Measurements from ENCODE around the gene SPINT1.

The SPINT1 gene

DNA sequence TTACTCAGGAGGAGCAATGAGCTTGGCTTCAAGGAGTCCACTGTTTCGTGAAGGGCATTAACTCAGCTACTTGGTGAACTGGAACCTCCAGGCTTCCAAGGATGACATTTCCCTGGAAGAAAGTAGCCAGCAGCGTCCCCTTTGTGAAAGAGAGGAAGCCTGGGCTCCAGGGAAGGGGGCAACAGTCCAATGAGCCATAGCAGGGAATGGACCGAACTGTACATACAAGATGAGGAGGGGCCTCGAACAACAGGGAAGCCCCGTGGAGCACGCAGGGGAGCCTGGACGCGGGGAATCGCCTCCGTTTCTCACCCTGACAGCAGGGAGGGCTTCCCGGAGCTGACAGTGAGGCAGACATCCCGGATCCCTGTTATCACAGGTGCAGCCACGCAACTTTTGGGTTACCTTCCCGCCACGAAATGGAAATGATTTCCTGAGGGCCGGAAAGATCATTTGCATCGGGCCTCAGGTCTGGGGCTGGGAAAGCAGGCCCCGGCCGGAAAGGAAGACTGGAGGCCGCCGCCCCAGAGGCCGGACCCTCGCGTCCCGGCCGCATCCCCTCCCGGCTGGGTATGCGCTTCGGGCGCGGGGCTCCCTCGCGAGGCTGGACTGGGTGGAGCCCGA is 475 bp upstream of the SPINT1 start:
- TF ChIP-seq GATA3 (IDR thresholded peaks at IDR 0.05; ENCODE audit: low read depth, low read length) (no peak), GATA2 (IDR thresholded peaks at IDR 0.05; ENCODE audit: low read depth, low read length) (no peak)

DNA sequence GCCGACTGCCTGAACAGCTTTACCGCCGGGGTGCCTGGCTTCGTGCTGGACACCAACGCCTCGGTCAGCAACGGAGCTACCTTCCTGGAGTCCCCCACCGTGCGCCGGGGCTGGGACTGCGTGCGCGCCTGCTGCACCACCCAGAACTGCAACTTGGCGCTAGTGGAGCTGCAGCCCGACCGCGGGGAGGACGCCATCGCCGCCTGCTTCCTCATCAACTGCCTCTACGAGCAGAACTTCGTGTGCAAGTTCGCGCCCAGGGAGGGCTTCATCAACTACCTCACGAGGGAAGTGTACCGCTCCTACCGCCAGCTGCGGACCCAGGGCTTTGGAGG is 815 bp downstream of the SPINT1 start:
- TF ChIP-seq GATA2 (IDR thresholded peaks at IDR 0.05; ENCODE audit: low read depth, low read length) (no peak), GATA3 (IDR thresholded peaks at IDR 0.05; ENCODE audit: low read depth, low read length) (no peak)

DNA sequence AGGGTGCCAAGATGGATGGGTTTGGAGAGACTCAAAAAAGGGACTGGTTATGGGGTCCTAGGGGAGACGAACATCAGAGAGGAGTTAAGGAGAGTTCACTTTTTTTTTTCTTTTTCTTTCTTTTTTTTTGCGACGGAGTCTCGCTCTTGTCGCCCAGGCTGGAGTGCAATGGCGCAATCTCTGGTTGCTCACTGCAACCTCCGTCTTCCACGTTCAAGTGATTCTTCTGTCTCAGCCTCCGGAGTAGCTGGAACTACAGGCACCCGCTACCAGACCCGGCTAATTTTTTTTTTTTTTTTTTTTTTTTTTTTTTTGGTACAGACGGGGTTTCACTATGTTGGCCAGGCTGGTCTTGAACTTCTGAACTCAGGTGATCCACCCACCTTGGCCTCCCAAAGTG is 1.2 kb downstream of the SPINT1 start:
- TF ChIP-seq GATA3 (IDR thresholded peaks at IDR 0.05; ENCODE audit: low read depth, low read length) = no peak

GRCh38 chr15:40845511-40846284 is 1.9 kb downstream of the SPINT1 start:
- TF ChIP-seq GATA3 (IDR thresholded peaks at IDR 0.05; ENCODE audit: low read depth, low read length) = no peak
- TF ChIP-seq GATA2 (IDR thresholded peaks at IDR 0.05; ENCODE audit: low read depth, low read length) = no peak

- TF ChIP-seq GATA3 (IDR thresholded peaks at IDR 0.05; ENCODE audit: low read depth, low read length) (no peak), GATA2 (IDR thresholded peaks at IDR 0.05; ENCODE audit: low read depth, low read length) (no peak)
These were observed 3.0 kb downstream of the SPINT1 start for GRCh38 chr15:40846841-40847222.

DNA sequence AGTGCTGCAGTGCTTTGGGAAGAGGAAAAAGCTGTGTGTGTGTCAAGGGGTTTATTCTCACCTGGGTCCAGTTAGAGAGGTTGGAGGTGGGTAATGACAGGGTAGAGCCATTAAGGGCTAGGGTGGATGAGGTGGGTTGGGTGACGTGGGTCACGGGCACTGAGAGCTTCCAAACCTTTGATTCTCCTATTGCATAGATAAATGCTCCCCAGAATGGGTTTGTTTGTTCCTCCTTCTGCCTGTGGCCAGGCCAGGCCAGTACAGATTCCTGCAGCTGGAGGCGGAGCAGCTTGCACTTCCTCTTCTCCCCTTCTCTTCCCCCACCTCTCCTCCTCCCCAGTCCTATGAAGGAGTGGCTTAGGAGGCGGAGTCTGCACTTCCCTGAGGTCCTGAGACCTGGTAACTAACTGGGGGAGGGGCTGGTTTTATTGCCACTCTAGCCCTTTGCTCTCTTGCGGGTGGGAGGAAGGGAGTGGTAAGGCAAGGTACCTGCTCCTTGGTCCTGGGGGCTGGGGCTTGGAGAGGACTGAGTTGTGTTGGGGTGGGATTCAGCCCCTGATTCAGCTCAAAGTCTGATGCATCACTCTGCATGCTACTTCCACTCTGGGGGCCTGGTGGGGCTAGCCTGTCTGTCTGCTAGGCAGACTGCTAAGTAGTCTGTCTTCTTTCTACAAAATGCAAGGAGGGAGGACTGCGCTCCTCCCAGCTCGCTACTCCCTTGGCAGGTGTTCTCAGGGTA is 3.5 kb downstream of the SPINT1 start:
- no peak for TF ChIP-seq GATA3 (IDR thresholded peaks at IDR 0.05; ENCODE audit: low read depth, low read length)
- no peak for TF ChIP-seq GATA2 (IDR thresholded peaks at IDR 0.05; ENCODE audit: low read depth, low read length)

DNA sequence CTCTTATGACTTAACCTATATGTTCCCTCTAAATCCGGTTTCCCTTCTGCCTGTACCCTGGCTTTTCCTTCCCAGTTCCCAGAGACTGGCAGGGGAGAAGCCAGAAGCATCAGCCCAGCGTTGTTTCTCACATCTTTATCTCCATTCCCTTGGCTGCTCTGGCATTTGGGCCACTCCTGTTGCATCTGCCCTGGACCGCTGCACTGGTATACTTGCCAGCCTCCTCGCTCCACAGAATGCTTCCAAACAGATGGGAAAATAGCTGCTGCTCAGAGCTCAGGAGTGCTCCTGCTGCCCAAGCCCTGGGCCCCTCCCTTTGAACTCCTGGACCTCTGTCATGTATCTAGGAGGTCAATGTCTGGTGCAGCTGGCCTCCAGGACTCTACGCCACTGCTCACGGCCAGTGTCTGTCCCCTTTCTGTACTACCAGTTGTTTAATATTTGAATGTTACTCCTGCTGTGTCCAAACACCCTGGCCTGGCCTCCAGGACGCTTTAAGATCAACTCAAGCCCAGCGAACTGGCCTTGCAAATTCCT is 6.8 kb downstream of the SPINT1 start:
- TF ChIP-seq GATA3 (IDR thresholded peaks at IDR 0.05; ENCODE audit: low read depth, low read length) = no peak
- no peak for TF ChIP-seq GATA2 (IDR thresholded peaks at IDR 0.05; ENCODE audit: low read depth, low read length)

GRCh38 chr15:40852529-40852928 is 8.7 kb downstream of the SPINT1 start:
- no peak for TF ChIP-seq GATA3 (IDR thresholded peaks at IDR 0.05; ENCODE audit: low read depth, low read length)
- no peak for TF ChIP-seq GATA2 (IDR thresholded peaks at IDR 0.05; ENCODE audit: low read depth, low read length)

GRCh38 chr15:40853241-40853890 is 9.5 kb downstream of the SPINT1 start:
- TF ChIP-seq GATA2 (IDR thresholded peaks at IDR 0.05; ENCODE audit: low read depth, low read length) = no peak
- TF ChIP-seq GATA3 (IDR thresholded peaks at IDR 0.05; ENCODE audit: low read depth, low read length) = no peak

- TF ChIP-seq GATA3 (IDR thresholded peaks at IDR 0.05; ENCODE audit: low read depth, low read length) (no peak), GATA2 (IDR thresholded peaks at IDR 0.05; ENCODE audit: low read depth, low read length) (no peak)
These were observed 10.3 kb downstream of the SPINT1 start for GRCh38 chr15:40854161-40854560.

DNA sequence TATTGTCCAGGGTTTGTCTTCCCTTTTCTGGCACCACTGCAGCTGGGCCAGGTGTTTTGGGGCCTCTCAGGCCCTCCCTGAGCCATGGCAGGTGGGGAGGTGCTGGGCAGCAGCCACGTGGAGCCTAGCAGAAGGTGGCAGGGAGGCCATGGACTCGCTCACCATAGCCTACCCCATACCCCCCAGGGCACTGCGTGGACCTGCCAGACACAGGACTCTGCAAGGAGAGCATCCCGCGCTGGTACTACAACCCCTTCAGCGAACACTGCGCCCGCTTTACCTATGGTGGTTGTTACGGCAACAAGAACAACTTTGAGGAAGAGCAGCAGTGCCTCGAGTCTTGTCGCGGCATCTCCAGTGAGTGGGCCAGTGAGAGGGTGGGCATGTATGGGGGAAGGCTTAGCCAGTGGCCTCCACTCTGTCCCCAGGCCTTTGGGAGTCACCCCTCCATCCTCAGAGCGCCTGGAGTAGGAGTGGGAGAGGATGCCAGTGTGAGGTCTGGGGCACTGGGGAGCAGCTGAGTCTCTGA is 11.9 kb downstream of the SPINT1 start:
- TF ChIP-seq GATA3 (IDR thresholded peaks at IDR 0.05; ENCODE audit: low read depth, low read length) (no peak), GATA2 (IDR thresholded peaks at IDR 0.05; ENCODE audit: low read depth, low read length) (no peak)

DNA sequence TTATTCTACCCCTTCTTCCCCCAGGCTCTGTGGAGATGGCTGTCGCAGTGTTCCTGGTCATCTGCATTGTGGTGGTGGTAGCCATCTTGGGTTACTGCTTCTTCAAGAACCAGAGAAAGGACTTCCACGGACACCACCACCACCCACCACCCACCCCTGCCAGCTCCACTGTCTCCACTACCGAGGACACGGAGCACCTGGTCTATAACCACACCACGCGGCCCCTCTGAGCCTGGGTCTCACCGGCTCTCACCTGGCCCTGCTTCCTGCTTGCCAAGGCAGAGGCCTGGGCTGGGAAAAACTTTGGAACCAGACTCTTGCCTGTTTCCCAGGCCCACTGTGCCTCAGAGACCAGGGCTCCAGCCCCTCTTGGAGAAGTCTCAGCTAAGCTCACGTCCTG is 12.9 kb downstream of the SPINT1 start:
- no peak for TF ChIP-seq GATA2 (IDR thresholded peaks at IDR 0.05; ENCODE audit: low read depth, low read length)

- no peak for TF ChIP-seq GATA2 (IDR thresholded peaks at IDR 0.05; ENCODE audit: low read depth, low read length)
- no peak for TF ChIP-seq GATA3 (IDR thresholded peaks at IDR 0.05; ENCODE audit: low read depth, low read length)
These were observed 13.9 kb downstream of the SPINT1 start for GRCh38 chr15:40857601-40858341.
